Kidney tubule cell (primary cell): ENCODE data around the gene CLTC.

Experiments
- DNase-seq: peaks from one replicate; pipeline ENCODE4 v3.0.0-alpha.2; 2018; ENCODE audit warnings: low spot score

CLTC gene

GRCh38 chr17:59684967-59685366 is 65.3 kb downstream of the CLTC start:
- no peak for DNase-seq

GRCh38 chr17:59688008-59688407 is 68.3 kb downstream of the CLTC start:
- DNase-seq, result no peak

GRCh38 chr17:59688496-59688895 is 68.8 kb downstream of the CLTC start:
- no peak for DNase-seq

GRCh38 chr17:59693582-59693981 is 73.9 kb downstream of the CLTC start:
- no peak for DNase-seq

- DNase-seq, result no peak
These were observed 74.6 kb downstream of the CLTC start for GRCh38 chr17:59694344-59694743.

GRCh38 chr17:59695945-59696681 is 76.4 kb downstream of the CLTC start:
- no peak for DNase-seq

GRCh38 chr17:59696682-59697277 is 77.1 kb downstream of the CLTC start:
- DNase-seq, result no peak

- DNase-seq, result no peak
These were observed 78.4 kb downstream of the CLTC start for GRCh38 chr17:59698143-59698542.

- no peak for DNase-seq
These were observed 79.5 kb downstream of the CLTC start for GRCh38 chr17:59699218-59699617.

- DNase-seq, result no peak
These were observed 80.1 kb downstream of the CLTC start for GRCh38 chr17:59699786-59700185.

GRCh38 chr17:59702304-59702703 is 82.6 kb downstream of the CLTC start:
- DNase-seq, result no peak

- DNase-seq, result peak; percentile 100
These were observed 87.7 kb downstream of the CLTC start, which contains the start of the genes PTRH2 and VMP1 for GRCh38 chr17:59707149-59707970. TSS of gene PTRH2 (minus strand) at chr17:59707430. CDS start at chr17:59697978, 9,452 bp downstream. TSS of gene VMP1 (plus strand) at chr17:59707654. CDS start at chr17:59731447, 23,793 bp downstream.

- DNase-seq, result no peak
These were observed 88.3 kb downstream of the CLTC start for GRCh38 chr17:59707971-59708430.

- DNase-seq, result no peak
These were observed 92.2 kb downstream of the CLTC start for GRCh38 chr17:59711936-59712335.

- DNase-seq, result no peak
These were observed 93.2 kb downstream of the CLTC start for GRCh38 chr17:59712862-59713261.

GRCh38 chr17:59714255-59714654 is 94.6 kb downstream of the CLTC start:
- no peak for DNase-seq

GRCh38 chr17:59716427-59716826 is 96.7 kb downstream of the CLTC start:
- no peak for DNase-seq

- no peak for DNase-seq
These were observed 99.8 kb downstream of the CLTC start for GRCh38 chr17:59719526-59719925.

- DNase-seq, result no peak
These were observed 102.9 kb downstream of the CLTC start for GRCh38 chr17:59722623-59723022.

- no peak for DNase-seq
These were observed 103.3 kb downstream of the CLTC start for GRCh38 chr17:59723041-59723440.

GRCh38 chr17:59723607-59724006 is 103.9 kb downstream of the CLTC start:
- DNase-seq, result no peak

GRCh38 chr17:59725691-59726090 is 106.0 kb downstream of the CLTC start:
- no peak for DNase-seq
